CD4-positive, alpha-beta T cell (primary cell): ENCODE results near the gene GOLPH3. TPM values are rescaled to one million over a fixed set of nuclear protein-coding genes. Genes with fewer than 3 reads are reported as not detected.

Experiments used
- ATAC-seq: fragments of 200-7000 bp; cut with Tn5 transposase; one replicate; pipeline ENCODE4 v1.10.0; 2022; ENCODE audit warnings: mild to moderate bottlenecking; ENCODE audit not compliant: poor library complexity
- CTCF ChIA-PET: fragments of 350-600 bp; sonication (Branson Sonifier 250); formaldehyde crosslinking; loops from one replicate; lab custom pipeline; 2021; ENCODE audit warnings: antibody characterized with exemption, inconsistent platforms; lab: Charles Lee
- POLR2A ChIA-PET: fragments of 350-600 bp; sonication (Branson Sonifier 250); formaldehyde crosslinking; loops from one replicate; lab custom pipeline; 2021; ENCODE audit warnings: antibody characterized with exemption, inconsistent platforms; lab: Charles Lee
- DNase-seq, 14 experiments: peaks; one replicate each; pipeline ENCODE4 v3.0.0-alpha.2; 2013 to 2020; ENCODE audit warnings: mixed read lengths in 2 of 14
- H3K27ac ChIP-seq, 2 donors: one replicate each; pipeline versions ENCODE4 v1.5.1 to v1.7.0; 2013; ENCODE audit warnings: low read length in 2 of 2, low read depth in 1 of 2, mild to moderate bottlenecking in 1 of 2
- H3K27me3 ChIP-seq, 2 experiments: 1 replicate in 1 of 2; 2 replicates in 1 of 2; pipeline versions ENCODE4 v1.6.1 to v1.7.0; 2013; ENCODE audit warnings: low read length in 2 of 2, control low read depth in 1 of 2, mild to moderate bottlenecking in 1 of 2, moderate library complexity in 1 of 2; ENCODE audit not compliant: insufficient read depth in 2 of 2, control insufficient read depth in 1 of 2
- H3K36me3 ChIP-seq: one replicate; pipeline ENCODE4 v1.6.1; 2013; ENCODE audit warnings: low read length, control low read depth; ENCODE audit not compliant: insufficient read depth
- H3K4me1 ChIP-seq: one replicate; pipeline ENCODE4 v1.6.1; 2013; ENCODE audit warnings: low read length, control low read depth; ENCODE audit not compliant: insufficient read depth
- H3K4me3 ChIP-seq: one replicate; pipeline ENCODE4 v1.5.1; 2013; ENCODE audit warnings: mild to moderate bottlenecking, low read length, moderate library complexity
- H3K9me3 ChIP-seq, 2 experiments: 1 replicate in 1 of 2; 2 replicates in 1 of 2; pipeline versions ENCODE4 v1.6.1 to v1.7.0; 2013; ENCODE audit warnings: low read length in 2 of 2, mild to moderate bottlenecking in 2 of 2, control low read depth in 1 of 2, moderate library complexity in 1 of 2; ENCODE audit not compliant: control insufficient read depth in 1 of 2, insufficient read depth in 1 of 2
- H3K27ac Mint-ChIP-seq: one replicate; pipeline ENCODE4 v1.8.0; 2020; ENCODE audit warnings: mixed read lengths
- H3K27me3 Mint-ChIP-seq: one replicate; pipeline ENCODE4 v1.8.0; 2021; ENCODE audit warnings: mixed read lengths
- H3K36me3 Mint-ChIP-seq: one replicate; pipeline ENCODE4 v1.8.0; 2021; ENCODE audit warnings: low read depth, mixed read lengths
- H3K4me1 Mint-ChIP-seq: one replicate; pipeline ENCODE4 v1.8.0; 2021; ENCODE audit warnings: low read depth, mixed read lengths
- H3K4me3 Mint-ChIP-seq: one replicate; pipeline ENCODE4 v1.8.0; 2020; ENCODE audit warnings: mild to moderate bottlenecking, mixed read lengths
- H3K9me3 Mint-ChIP-seq: one replicate; pipeline ENCODE4 v1.8.0; 2020; ENCODE audit warnings: mixed read lengths
- CTCF ChIP-seq: fragments of 200-600 bp; IDR thresholded peaks from one replicate; pipeline ENCODE4 v1.8.0; 2022; ENCODE audit warnings: antibody characterized with exemption, mild to moderate bottlenecking
- intact Hi-C, 2 experiments: fragments of 100-400 bp; cut with DNase I in 1 of 2; cut with micrococcal nuclease in 1 of 2; formaldehyde crosslinking; loops; one replicate each; pipeline versions ENCODE4 v1.15.1 to v1.9.0; 2023 to 2025; cut with DNase I, micrococcal nuclease
- total RNA-seq, 174 experiments: library from RNA in 2 of 174; stranded (reverse) in 2 of 174; gene quantifications; one replicate each; pipeline ENCODE4 v1.2.3 and lab custom pipeline; 2021 to 2026

The GOLPH3 gene
- total RNA-seq, 2 experiments from 2014 or later = 52.0 to 55.4 TPM

- intact Hi-C loops = no loop called here
- H3K27me3 ChIP-seq = no peaks in the 10 kb centered on the region
- no peak overlapping the region for H3K27ac Mint-ChIP-seq
- no peaks in the 10 kb centered on the region for H3K27me3 Mint-ChIP-seq
- no peaks in the 10 kb centered on the region for H3K9me3 Mint-ChIP-seq
- no peak for TF ChIP-seq CTCF
- ATAC-seq = no peak
- ChIA-PET CTCF (no interaction called here), POLR2A (no interaction called here)
- H3K27ac ChIP-seq = no peak overlapping the region
- DNase-seq = no peak
- no peak overlapping the region for H3K4me3 Mint-ChIP-seq
- no peaks in the 10 kb centered on the region for H3K4me1 Mint-ChIP-seq
- no peaks in the 10 kb centered on the region for H3K4me1 ChIP-seq
- peaks cover 37% of the 10 kb centered on the region for H3K36me3 ChIP-seq
- H3K4me3 ChIP-seq = no peak overlapping the region
- H3K36me3 Mint-ChIP-seq = peaks cover 59% of the 10 kb centered on the region
- no peaks in the 10 kb centered on the region for H3K9me3 ChIP-seq
Observed at GRCh38 chr5:32100230-32100629, 73.9 kb downstream of the GOLPH3 start.

DNA sequence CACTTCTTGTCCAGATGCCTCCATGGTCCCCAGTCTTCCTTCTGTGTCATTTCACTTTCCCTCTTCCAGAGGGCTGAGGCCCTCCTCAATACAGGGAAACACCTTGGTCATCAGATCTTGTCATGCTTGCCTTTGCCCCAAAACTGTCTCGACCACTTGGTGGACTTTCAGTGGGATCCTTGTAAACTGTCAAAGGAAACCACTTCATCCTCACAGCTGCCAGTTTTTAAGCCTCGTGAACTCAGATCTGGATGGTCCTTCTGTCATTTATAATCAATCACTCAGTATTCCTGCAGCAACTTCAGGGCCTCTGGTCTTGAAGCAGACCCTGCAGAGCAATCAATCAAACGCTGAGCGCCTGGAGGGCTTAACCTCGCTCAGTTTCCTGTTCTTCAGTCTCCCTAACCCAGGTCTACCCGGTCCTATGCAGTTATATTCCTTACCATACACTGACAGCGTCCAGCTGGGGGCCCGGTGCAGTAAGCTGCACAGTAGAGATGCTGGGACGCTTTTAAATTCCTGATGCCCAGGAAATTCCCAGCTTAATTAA is 74.6 kb downstream of the GOLPH3 start:
- H3K27ac Mint-ChIP-seq = no peak overlapping the region
- H3K4me3 Mint-ChIP-seq = no peak overlapping the region
- no peak for DNase-seq
- Histone ChIP-seq H3K36me3 (peaks cover 32% of the 10 kb centered on the region), H3K27me3 (no peaks in the 10 kb centered on the region), H3K9me3 (no peaks in the 10 kb centered on the region), H3K4me1 (no peaks in the 10 kb centered on the region), H3K27ac (no peak overlapping the region), H3K4me3 (no peak overlapping the region)
- CTCF ChIA-PET = no interaction called here
- H3K4me1 Mint-ChIP-seq = no peaks in the 10 kb centered on the region
- POLR2A ChIA-PET = no interaction called here
- H3K9me3 Mint-ChIP-seq = no peaks in the 10 kb centered on the region
- intact Hi-C loops = no loop called here
- no peaks in the 10 kb centered on the region for H3K27me3 Mint-ChIP-seq
- ATAC-seq = no peak
- no peak for TF ChIP-seq CTCF
- peaks cover 54% of the 10 kb centered on the region for H3K36me3 Mint-ChIP-seq

DNA sequence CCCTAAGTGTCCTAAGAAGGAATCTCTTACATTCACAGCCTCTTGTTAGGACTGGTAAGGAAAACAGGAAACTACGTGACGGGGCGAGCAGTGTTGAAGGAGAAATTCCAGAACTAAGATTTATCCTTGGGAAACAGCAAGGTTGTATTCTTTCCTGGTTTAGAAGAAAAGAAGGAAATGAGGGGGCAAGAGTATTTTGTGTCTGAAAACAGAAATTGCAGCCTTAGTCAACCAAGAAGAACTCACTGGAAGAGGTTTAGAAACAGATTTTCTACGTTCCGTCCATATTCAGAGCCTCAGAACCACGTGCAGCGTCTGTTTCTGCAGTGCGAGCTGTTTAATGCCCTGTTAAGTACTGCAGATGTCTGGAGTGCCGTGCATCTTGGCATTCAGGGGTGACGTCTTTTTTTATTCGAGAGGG is 75.2 kb downstream of the GOLPH3 start:
- TF ChIP-seq CTCF = no peak
- POLR2A ChIA-PET = no interaction called here
- Histone ChIP-seq H3K27me3 (no peaks in the 10 kb centered on the region), H3K27ac (no peak overlapping the region), H3K9me3 (no peaks in the 10 kb centered on the region), H3K36me3 (peaks cover 26% of the 10 kb centered on the region), H3K4me3 (no peak overlapping the region), H3K4me1 (no peaks in the 10 kb centered on the region)
- no peak for ATAC-seq
- no peak for DNase-seq
- intact Hi-C loops = no loop called here
- Mint-ChIP-seq H3K36me3 (peaks cover 51% of the 10 kb centered on the region), H3K9me3 (no peaks in the 10 kb centered on the region), H3K4me1 (no peaks in the 10 kb centered on the region), H3K27ac (no peak overlapping the region), H3K27me3 (no peaks in the 10 kb centered on the region), H3K4me3 (no peak overlapping the region)
- CTCF ChIA-PET = no interaction called here
